ENCODE measurements around the gene TLCD3B.

TLCD3B gene

GRCh38 chr16:30065943-30066760 is 35.1 kb upstream of the TLCD3B start:
- peak; percentile 74 for DNase-seq (ENCODE audit: low read depth)
- TF ChIP-seq CTCF (conservative IDR thresholded peaks at IDR 0.05; ENCODE audit: low read depth, low read length) = no peak
- peak overlapping the region; percentile 100 for H3K4me3 ChIP-seq (ENCODE audit: low read depth, low read length)

- H3K4me3 ChIP-seq (ENCODE audit: low read depth, low read length) = peak within 1 kb of the TSS; percentile 100
- DNase-seq (ENCODE audit: low read depth) = peak; percentile 99
- no peak for TF ChIP-seq CTCF (conservative IDR thresholded peaks at IDR 0.05; ENCODE audit: low read depth, low read length)
Observed at GRCh38 chr16:30065102-30065942, 34.3 kb upstream of the TLCD3B start, which contains the start of gene ALDOA. TSS of gene ALDOA (plus strand) at chr16:30065760. CDS start at chr16:30066898, 1,138 bp downstream.

GRCh38 chr16:30064729-30065101 is 33.6 kb upstream of the TLCD3B start:
- peak overlapping the region; percentile 100 for H3K4me3 ChIP-seq (ENCODE audit: low read depth, low read length)
- DNase-seq (ENCODE audit: low read depth) = no peak
- TF ChIP-seq CTCF (conservative IDR thresholded peaks at IDR 0.05; ENCODE audit: low read depth, low read length) = no peak

- TF ChIP-seq CTCF (conservative IDR thresholded peaks at IDR 0.05; ENCODE audit: low read depth, low read length) = peak; percentile 42
- peak; percentile 63 for DNase-seq (ENCODE audit: low read depth)
- peak overlapping the region; percentile 100 for H3K4me3 ChIP-seq (ENCODE audit: low read depth, low read length)
Observed at GRCh38 chr16:30063893-30064728, 33.0 kb upstream of the TLCD3B start.

- DNase-seq (ENCODE audit: low read depth) = no peak
- peak overlapping the region; percentile 100 for H3K4me3 ChIP-seq (ENCODE audit: low read depth, low read length)
- TF ChIP-seq CTCF (conservative IDR thresholded peaks at IDR 0.05; ENCODE audit: low read depth, low read length) = no peak
Observed at GRCh38 chr16:30063278-30063892, 32.3 kb upstream of the TLCD3B start.

GRCh38 chr16:30060836-30061554 is 29.9 kb upstream of the TLCD3B start:
- DNase-seq (ENCODE audit: low read depth) = no peak
- TF ChIP-seq CTCF (conservative IDR thresholded peaks at IDR 0.05; ENCODE audit: low read depth, low read length) = no peak

More at GRCh38 chr16:30060836-30061554, 29.9 kb upstream of the TLCD3B start:
- no peak overlapping the region for H3K4me3 ChIP-seq (ENCODE audit: low read depth, low read length)
